Measurements from ENCODE around the gene CYLD.

The CYLD gene

DNA sequence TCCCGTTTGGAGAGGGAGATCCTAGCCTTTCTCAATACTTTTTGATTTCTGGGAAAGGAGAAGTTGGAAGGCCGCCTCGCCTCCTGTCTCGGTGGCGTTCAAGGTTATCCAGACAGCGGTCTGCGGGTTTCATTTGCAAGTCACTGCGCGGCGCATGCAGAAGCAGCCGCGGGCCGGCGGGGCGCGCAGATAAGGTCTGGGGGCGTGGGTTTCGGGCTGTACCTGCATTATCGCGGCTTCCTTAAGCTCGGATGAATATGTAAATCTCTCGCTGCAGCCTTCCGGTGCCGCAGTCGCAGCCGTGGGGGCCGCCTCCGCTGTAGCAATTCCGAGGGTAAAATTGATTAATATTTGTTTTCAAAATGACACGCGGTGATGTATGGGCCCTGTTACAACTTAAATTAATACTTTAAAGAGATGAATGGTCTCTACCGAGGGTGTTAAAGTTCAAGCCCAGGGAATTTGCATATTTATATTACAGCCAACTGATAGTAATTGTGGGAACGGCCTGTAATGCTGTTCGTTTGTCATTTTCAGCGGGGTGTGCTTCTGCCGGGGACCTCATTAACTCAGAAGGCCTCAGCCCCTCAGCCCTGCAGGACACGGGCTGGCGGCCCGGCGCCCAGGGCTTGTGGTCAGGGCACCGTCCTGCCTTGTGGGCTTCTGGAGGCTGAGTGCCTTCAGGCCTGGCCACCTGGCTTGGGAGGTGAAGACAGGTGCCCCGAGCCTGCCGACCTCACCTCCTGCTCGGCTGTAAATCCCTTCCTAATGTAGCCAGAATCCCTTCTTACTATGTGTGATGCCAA is 99.4 kb downstream of the CYLD start:
- no peak for FAIRE-seq
- TF ChIP-seq, protein P1, sequence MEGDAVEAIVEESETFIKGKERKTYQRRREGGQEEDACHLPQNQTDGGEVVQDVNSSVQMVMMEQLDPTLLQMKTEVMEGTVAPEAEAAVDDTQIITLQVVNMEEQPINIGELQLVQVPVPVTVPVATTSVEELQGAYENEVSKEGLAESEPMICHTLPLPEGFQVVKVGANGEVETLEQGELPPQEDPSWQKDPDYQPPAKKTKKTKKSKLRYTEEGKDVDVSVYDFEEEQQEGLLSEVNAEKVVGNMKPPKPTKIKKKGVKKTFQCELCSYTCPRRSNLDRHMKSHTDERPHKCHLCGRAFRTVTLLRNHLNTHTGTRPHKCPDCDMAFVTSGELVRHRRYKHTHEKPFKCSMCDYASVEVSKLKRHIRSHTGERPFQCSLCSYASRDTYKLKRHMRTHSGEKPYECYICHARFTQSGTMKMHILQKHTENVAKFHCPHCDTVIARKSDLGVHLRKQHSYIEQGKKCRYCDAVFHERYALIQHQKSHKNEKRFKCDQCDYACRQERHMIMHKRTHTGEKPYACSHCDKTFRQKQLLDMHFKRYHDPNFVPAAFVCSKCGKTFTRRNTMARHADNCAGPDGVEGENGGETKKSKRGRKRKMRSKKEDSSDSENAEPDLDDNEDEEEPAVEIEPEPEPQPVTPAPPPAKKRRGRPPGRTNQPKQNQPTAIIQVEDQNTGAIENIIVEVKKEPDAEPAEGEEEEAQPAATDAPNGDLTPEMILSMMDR (IDR thresholded peaks at IDR 0.05; ENCODE audit: insufficient read depth, missing control alignments), result no peak
- DNase-seq (ENCODE audit: insufficient read length, low spot score), result no peak

DNA sequence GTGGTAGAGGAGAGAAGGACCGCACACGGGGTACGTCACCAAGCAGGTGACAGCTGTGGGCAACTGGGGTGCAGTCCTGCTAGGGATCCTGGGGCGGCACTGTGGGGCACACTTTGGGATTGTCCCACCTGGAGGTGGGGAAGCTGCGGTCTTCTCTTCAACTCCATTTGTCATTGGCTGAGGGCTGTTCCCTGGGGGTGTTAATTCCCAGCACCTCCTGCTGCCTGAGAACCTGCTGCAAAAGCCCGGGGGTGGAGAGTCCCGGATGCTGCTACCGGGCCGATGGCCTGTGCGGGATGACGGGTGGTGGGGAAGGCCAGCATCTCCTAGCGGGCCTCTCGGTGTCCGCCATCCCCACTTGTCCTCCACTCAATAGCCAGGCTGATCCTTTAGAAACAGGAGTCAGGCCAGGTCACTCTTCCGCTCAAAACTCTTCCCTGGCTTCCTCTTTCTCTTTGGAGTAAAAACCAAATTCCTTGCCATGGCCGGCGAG is 100.2 kb downstream of the CYLD start:
- FAIRE-seq, result no peak
- TF ChIP-seq, protein P1 (IDR thresholded peaks at IDR 0.05; ENCODE audit: insufficient read depth, missing control alignments), result no peak
- DNase-seq (ENCODE audit: insufficient read length, low spot score), result no peak

DNA sequence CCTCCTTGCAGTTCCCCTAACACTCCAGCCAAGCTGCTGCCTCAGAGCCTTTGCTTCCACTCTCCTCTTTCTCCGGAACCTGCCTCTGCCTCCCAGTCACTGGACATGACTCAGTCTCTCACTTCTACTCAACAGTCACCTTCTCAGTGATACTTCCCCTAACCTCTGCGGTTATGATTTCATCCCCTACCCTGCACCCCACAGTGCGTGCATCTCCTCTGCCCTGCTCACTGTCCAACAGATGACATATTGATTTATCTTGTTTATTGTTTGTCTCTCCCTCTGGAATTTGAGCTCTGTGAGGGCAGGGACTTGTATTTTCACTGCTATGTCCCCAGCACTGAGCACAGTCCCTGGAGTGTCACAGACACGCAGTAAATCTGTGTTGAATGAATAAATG is 100.7 kb downstream of the CYLD start:
- FAIRE-seq (no peak), DNase-seq (ENCODE audit: insufficient read length, low spot score) (no peak)
- TF ChIP-seq, protein P1 (IDR thresholded peaks at IDR 0.05; ENCODE audit: insufficient read depth, missing control alignments), result no peak

DNA sequence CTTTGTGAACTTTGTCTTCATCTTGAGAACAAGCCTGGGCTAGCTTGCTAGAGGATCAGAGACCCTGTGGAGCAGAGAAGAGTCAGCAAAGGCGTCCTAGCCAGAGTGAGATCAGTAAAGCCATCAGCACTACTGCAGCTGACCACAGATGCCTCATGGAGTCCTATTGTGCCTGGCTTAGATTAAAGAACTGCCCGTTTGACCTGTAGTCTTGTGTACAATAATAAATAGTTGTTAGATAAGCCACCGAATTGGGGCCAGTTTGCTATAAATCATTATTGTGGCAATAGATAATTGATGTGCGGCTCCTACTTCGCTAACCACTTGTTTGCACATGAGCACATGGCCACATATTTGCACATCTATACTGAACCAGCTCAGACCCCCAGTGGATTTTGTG is 103.0 kb downstream of the CYLD start:
- FAIRE-seq, result no peak
- no peak for DNase-seq (ENCODE audit: insufficient read length, low spot score)
- TF ChIP-seq, protein P1 (IDR thresholded peaks at IDR 0.05; ENCODE audit: insufficient read depth, missing control alignments), result no peak

DNA sequence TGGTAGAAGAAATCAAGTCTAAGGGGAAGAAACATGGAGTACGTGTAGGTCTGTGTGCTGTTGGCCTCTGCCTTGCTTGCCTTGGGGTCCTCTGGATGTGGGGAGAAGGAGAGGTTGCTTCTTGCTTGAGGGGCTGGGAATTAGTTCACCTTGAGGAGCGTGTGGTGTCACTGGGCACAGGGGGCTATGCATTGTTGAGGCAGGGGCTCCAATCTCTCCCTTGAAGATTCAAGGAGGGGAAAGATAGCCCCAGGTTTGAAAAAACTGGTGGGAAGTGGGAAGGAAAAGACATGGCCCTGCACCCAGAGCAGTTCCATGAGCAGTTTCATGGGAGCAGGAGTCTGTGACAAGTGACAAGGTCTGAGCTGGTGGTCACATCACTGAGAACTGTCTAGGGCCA is 103.4 kb downstream of the CYLD start:
- no peak for FAIRE-seq
- TF ChIP-seq, protein P1 (IDR thresholded peaks at IDR 0.05; ENCODE audit: insufficient read depth, missing control alignments), result no peak
- no peak for DNase-seq (ENCODE audit: insufficient read length, low spot score)

DNA sequence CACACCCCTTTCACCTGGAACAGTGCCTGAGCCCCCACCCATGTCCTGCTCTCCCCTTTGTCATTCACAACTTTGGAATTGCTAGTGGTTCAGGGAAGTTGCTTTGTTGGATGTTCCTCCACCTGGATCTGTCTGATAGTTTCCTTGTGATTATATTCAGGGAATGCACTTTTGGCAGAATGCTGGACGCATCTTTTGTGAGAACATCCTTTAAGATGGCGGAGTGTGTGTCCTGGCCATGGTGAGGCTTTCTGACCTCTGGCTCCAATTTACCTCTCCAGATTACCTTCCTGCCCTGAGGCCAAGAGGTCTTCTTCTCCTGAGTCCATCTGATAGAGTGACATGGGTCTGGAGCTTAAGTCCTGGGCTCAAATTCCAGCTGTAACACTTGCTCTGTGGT is 104.6 kb downstream of the CYLD start:
- DNase-seq (ENCODE audit: insufficient read length, low spot score), result no peak
- TF ChIP-seq, protein P1 (IDR thresholded peaks at IDR 0.05; ENCODE audit: insufficient read depth, missing control alignments), result no peak
- FAIRE-seq, result no peak

DNA sequence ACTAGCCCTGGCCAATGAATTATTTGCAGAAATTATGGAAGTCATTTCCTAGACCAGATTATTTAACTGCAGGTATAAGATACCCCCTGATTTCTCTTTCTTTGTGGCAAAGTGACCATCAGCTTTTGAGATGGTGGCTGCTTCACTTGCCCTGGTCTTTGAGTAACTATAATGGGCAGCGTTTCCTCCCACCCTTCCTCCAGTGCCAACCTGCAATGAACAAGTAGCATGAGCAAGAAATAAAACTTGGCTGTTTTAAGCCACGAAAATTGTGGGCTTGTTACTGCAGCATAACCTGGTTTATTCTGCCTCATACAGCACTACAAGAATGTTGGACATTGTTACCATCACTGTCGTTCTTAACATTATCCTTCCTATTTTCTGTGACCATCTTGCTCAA is 105.3 kb downstream of the CYLD start:
- FAIRE-seq, result no peak

More for the DNA sequence above, 105.3 kb downstream of the CYLD start:
- no peak for DNase-seq (ENCODE audit: insufficient read length, low spot score)
- TF ChIP-seq, protein P1 (IDR thresholded peaks at IDR 0.05; ENCODE audit: insufficient read depth, missing control alignments), result no peak

All from D721Med (cell line).